OCI-LY1 (cell line): ENCODE data around the gene EIF5.

Experiments used
- H2AFZ ChIP-seq: fragments of 200-600 bp; sonication (generic), shearing (Covaris generic); 2 replicates; pipeline ENCODE4 v1.6.0; 2014; ENCODE audit warnings: antibody characterized with exemption, mild to moderate bottlenecking, low read length
- H3F3A ChIP-seq: fragments of 200-600 bp; sonication (generic), shearing (Covaris generic); 2 replicates; pipeline ENCODE4 v1.6.0; 2014; ENCODE audit warnings: mild to moderate bottlenecking, antibody characterized with exemption, low read length, moderate library complexity; ENCODE audit not compliant: insufficient read depth
- H3K27ac ChIP-seq: fragments of 200-600 bp; sonication (generic); 2 replicates; pipeline ENCODE4 v1.5.1; 2014; ENCODE audit warnings: low read length, mixed run types, mild to moderate bottlenecking, low read depth; ENCODE audit not compliant: poor library complexity, severe bottlenecking
- H3K27me3 ChIP-seq: fragments of 200-600 bp; sonication (generic); 2 replicates; pipeline ENCODE4 v1.6.0; 2014; ENCODE audit warnings: antibody characterized with exemption, mild to moderate bottlenecking, low read length, moderate library complexity; ENCODE audit not compliant: insufficient read depth
- H3K36me3 ChIP-seq: fragments of 200-600 bp; sonication (generic); 2 replicates; pipeline ENCODE4 v1.6.1; 2014; ENCODE audit warnings: mild to moderate bottlenecking, antibody characterized with exemption, low read length, moderate library complexity, mixed read lengths; ENCODE audit not compliant: insufficient read depth
- H3K4me1 ChIP-seq: fragments of 200-600 bp; sonication (generic); 2 replicates; pipeline ENCODE4 v1.5.1; 2014; ENCODE audit warnings: mild to moderate bottlenecking, low read length, moderate library complexity; ENCODE audit not compliant: insufficient read depth, severe bottlenecking
- H3K4me2 ChIP-seq: fragments of 200-600 bp; sonication (generic), shearing (Covaris generic); 2 replicates; pipeline ENCODE4 v1.6.1; 2014; ENCODE audit warnings: low read length
- H3K4me3 ChIP-seq: fragments of 200-600 bp; sonication (generic); 2 replicates; pipeline ENCODE4 v1.5.1; 2014; ENCODE audit warnings: low read length, low read depth, mild to moderate bottlenecking, mixed read lengths; ENCODE audit not compliant: poor library complexity, severe bottlenecking
- H3K79me2 ChIP-seq: fragments of 200-600 bp; shearing (Covaris generic); 2 replicates; pipeline ENCODE4 v1.6.1; 2016; ENCODE audit warnings: mixed run types, low read length, mixed read lengths; ENCODE audit not compliant: insufficient read depth
- H3K9ac ChIP-seq: fragments of 200-600 bp; sonication (generic), shearing (Covaris generic); 2 replicates; pipeline ENCODE4 v1.6.1; 2014; ENCODE audit warnings: mild to moderate bottlenecking, low read length, mixed read lengths
- H3K9me2 ChIP-seq: fragments of 200-600 bp; sonication (generic), shearing (Covaris generic); 2 replicates; pipeline ENCODE4 v1.6.1; 2014; ENCODE audit warnings: low read depth, mild to moderate bottlenecking, low read length, mixed read lengths
- H3K9me3 ChIP-seq: fragments of 200-600 bp; shearing (Covaris generic); 2 replicates; pipeline ENCODE4 v1.6.1; 2014; ENCODE audit warnings: low read length, mixed read lengths
- H4K20me1 ChIP-seq: fragments of 200-600 bp; sonication (generic), shearing (Covaris generic); 2 replicates; pipeline ENCODE4 v1.6.0; 2016; ENCODE audit warnings: mild to moderate bottlenecking, low read length; ENCODE audit not compliant: insufficient read depth
- CTCF ChIP-seq: fragments of 200-600 bp; sonication (generic), shearing (Covaris generic); IDR thresholded peaks from 2 replicates; pipeline ENCODE4 v1.5.1; 2017; ENCODE audit warnings: mild to moderate bottlenecking, antibody characterized with exemption, low read length, moderate library complexity, mixed read lengths
- EZH2 ChIP-seq: fragments of 200-600 bp; sonication (generic), shearing (Covaris generic); IDR thresholded peaks from 2 replicates; pipeline ENCODE4 v1.8.0; 2017; ENCODE audit warnings: borderline replicate concordance, mixed run types, mild to moderate bottlenecking, antibody characterized with exemption, low read length, moderate library complexity, mixed read lengths

EIF5 gene

GRCh38 chr14:103313704-103314103 lies 20.3 kb upstream of the EIF5 start:
- Histone ChIP-seq H3K36me3 (no peaks in the 10 kb centered on the region), H4K20me1 (no peaks in the 10 kb centered on the region), H3K4me3 (no peak overlapping the region), H3K27ac (no peak overlapping the region), H3K9ac (no peak overlapping the region), H3K79me2 (no peaks in the 10 kb centered on the region), H3K4me1 (no peaks in the 10 kb centered on the region), H3K4me2 (no peak overlapping the region), H3K9me3 (no peaks in the 10 kb centered on the region), H3K27me3 (0 out of 2 replicates have a peak, but pooled peaks cover 6% of the 10 kb centered on the region), H3F3A (no peaks in the 10 kb centered on the region), H2AFZ (no peak overlapping the region), H3K9me2 (no peaks in the 10 kb centered on the region)
- TF ChIP-seq EZH2 (no peak), CTCF (no peak)

GRCh38 chr14:103314496-103315277 lies 19.4 kb upstream of the EIF5 start:
- H3K4me2 ChIP-seq: no peak overlapping the region
- no peaks in the 10 kb centered on the region for H3K9me3 ChIP-seq
- H3K27me3 ChIP-seq: 0 out of 2 replicates have a peak, but pooled peaks cover 9% of the 10 kb centered on the region
- H3K4me3 ChIP-seq: no peak overlapping the region
- no peak overlapping the region for H2AFZ ChIP-seq
- H3K36me3 ChIP-seq: no peaks in the 10 kb centered on the region
- H3K27ac ChIP-seq: no peak overlapping the region
- TF ChIP-seq CTCF: no peak
- no peak for TF ChIP-seq EZH2
- no peaks in the 10 kb centered on the region for H3K79me2 ChIP-seq
- no peaks in the 10 kb centered on the region for H3K9me2 ChIP-seq
- no peaks in the 10 kb centered on the region for H4K20me1 ChIP-seq
- no peak overlapping the region for H3K9ac ChIP-seq
- H3K4me1 ChIP-seq: peaks cover 5% of the 10 kb centered on the region
- no peaks in the 10 kb centered on the region for H3F3A ChIP-seq

- Histone ChIP-seq H3K27ac (no peak overlapping the region), H4K20me1 (no peaks in the 10 kb centered on the region), H3F3A (no peaks in the 10 kb centered on the region), H3K79me2 (no peaks in the 10 kb centered on the region), H3K9me3 (no peaks in the 10 kb centered on the region), H3K36me3 (no peaks in the 10 kb centered on the region), H3K27me3 (0 out of 2 replicates have a peak, but pooled peaks cover 9% of the 10 kb centered on the region), H2AFZ (no peak overlapping the region), H3K4me3 (no peak overlapping the region), H3K9me2 (no peaks in the 10 kb centered on the region), H3K4me2 (no peak overlapping the region), H3K9ac (no peak overlapping the region), H3K4me1 (peaks cover 5% of the 10 kb centered on the region)
- TF ChIP-seq CTCF (no peak), EZH2 (no peak)
These were observed 18.6 kb upstream of the EIF5 start for GRCh38 chr14:103315351-103315911.
